UCSD-AML1 (cell line): ENCODE measurements around the gene NALF2.

Experiments
- DNase-seq: peaks from one replicate; lab custom pipeline; 2025; ENCODE audit not compliant: unreplicated experiment; lab: John Stamatoyannopoulos, UW

NALF2 gene

DNA sequence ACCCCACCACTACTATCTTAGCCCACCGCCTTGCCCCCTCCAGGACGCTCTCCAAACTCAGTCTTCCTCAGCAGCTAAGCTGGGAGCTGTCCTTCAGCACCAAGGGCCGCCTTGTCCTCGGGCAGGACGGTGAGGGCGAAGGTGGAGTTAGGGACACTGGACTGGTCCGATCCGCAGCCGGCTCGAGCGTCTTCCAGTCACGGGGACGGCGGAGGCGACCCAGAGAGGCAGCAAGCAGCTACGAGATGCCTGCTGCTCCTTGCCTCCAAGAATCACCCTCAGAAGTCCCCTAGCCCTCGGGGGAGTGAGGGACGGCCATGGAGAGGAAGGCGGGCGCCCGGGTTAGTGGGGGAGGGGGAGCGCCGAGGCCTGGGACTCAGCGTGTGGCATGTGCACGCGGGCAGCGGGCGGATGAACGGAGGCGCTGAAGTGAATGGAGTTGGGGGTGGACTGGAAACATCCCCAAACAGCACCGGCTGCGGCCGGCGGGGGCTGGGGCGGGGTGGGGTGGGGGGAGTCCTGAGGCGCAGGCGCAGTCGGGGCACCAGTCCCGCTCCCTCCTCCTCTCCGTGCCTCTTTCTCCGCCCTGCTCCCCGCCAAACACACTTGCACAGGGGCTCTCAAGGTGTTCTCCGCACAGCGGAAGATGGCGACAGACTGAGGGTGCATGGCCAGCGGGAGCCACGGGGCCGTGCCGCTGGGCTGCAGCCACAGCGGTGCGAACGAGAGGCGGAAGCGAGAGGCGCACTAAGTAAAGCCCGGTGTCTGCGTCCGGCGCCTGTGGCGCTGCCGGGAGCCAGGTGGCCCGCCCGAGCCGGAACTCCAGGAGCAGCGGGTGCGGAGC lies at the start of gene NALF2:
Gene NALF2 (plus strand): TSS at position 545 of the 844 bp plus-strand sequence. CDS start 957 bp downstream, outside the sequence.
- no peak for DNase-seq

GRCh38 chrX:69457756-69458155 lies 46.4 kb upstream of the NALF2 start:
- no peak for DNase-seq

- DNase-seq, result no peak
Measured at GRCh38 chrX:69466546-69466945, 37.6 kb upstream of the NALF2 start.

DNA sequence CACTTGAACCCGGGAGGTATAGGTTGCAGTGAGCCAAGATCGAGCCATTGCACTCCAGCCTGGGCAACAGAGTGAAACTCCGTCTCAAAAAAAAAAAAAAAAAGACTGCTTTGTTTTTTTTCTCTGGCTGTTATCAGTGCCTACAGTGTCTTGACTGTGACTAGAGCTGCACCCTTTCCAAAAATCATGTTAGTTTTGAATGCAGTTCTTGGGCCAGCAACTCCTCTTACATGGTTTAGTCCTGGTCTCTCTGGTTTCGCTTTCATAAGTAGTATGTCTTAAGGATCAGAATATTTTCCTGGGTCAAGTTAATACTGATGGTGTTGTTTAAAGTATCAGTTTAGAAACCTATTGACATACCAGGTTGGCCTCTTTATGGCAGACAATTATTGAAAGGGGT lies 34.2 kb upstream of the NALF2 start:
- DNase-seq, result no peak

DNA sequence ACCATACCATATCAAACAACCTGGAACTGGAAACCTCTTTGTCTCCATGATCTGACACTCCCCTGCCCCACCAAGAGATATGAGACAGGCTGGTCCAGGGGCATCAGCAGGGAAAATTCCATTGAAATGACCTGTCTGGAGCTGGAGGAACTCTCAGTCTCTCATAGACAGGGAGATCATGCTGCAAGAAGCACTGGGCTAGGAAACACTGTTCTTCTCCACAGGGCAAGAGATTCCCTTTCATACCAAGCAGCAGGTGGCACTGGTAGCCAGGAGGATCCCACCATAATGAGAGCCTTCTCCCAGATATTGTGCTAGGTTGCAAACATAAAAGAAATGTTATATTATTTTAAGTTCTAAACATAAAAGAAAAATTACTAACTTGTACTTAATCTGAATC lies 14.5 kb upstream of the NALF2 start:
- DNase-seq, result no peak

DNA sequence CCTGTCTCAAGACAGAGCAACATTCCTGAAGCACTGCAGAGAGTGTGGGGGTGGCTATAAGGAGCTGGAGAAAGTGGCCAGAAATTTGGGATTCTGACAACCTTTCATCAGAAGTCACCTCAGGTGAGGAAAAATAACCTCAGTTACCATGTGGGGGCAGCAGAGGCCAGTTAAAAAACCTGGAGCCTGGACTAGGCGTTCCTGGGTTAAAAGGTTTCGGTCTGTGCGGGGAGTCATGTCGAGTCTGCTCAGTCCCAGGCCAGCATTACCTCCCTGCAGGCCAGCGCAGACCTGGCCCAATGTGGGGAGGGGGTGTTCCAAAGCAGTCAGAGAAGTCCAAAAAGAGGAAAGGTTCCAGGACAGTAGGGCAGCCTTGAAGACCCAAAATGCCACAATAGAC lies 10.9 kb upstream of the NALF2 start:
- DNase-seq, result peak; percentile 30

- no peak for DNase-seq
Measured at GRCh38 chrX:69493766-69494165, 10.4 kb upstream of the NALF2 start.

DNA sequence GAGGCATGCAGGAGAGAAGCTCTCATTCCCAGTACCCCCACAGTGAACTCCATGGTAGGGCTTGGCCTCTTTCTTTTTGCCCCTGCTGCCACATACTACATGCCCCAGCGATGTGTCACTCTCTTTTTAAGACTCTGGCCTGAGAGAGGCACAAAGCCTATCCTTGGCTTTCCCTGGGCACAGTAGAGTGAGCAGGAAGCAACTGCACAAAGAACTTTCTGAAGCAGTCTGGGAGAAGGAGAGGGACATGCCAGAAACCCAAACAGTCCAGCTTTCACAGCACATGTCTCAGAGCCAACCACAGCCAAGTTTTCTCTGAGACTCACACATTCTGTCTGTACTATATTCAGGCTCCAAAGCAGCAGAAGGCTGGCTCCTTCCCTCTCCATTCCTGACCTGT lies 7.9 kb upstream of the NALF2 start:
- no peak for DNase-seq

DNA sequence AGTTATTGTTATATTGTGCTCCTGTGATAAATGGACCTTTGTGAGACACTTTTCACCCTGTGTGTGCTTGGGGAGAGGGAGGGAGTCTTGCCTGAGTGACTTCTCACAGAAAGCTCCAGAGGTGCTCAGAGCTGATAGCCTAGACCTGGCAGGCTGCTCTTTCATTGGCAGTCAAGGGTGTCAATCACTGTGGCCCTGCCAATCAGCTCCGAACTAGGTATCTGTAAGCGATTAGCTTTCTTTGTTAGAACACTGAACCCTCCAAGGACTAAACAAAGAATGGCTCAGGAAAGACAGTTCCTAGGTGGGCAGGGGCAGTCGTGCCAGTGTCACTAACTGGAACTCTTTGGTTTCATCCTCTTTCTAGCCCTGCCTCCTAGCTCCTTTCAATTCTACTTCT lies 2.7 kb upstream of the NALF2 start:
- no peak for DNase-seq

DNA sequence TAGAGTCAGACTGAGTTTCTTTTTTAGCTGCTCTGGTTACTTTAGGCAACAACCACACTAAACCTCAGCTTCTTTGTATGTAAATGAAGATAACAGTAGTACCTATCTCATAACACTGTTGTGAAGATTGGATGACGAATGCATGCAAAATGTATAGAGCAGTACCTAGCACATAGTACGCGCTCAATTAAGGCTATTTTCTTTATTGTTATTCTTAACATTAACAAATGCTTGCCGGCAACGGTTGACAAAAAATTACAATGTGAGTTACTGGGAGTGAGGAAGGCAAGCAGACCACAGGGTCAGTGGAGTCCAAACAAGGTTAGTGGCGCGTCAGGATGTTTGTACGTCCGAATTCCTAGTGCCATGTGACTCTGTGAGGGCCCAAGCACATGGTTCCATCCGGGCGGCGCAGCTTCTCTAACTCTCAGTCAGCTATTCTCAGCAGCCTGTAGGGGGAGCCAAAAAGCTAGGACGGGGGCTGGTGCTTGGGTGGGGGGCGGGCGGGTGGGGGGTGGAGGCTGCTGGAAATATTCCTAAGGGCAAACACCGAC lies 821 bp upstream of the NALF2 start:
- DNase-seq, result no peak

- DNase-seq, result no peak
Measured at GRCh38 chrX:69504626-69505612, 793 bp downstream of the NALF2 start.

GRCh38 chrX:69505772-69506616 lies 1.9 kb downstream of the NALF2 start:
- no peak for DNase-seq

- DNase-seq, result no peak
Measured at GRCh38 chrX:69506617-69507499, 2.7 kb downstream of the NALF2 start.

DNA sequence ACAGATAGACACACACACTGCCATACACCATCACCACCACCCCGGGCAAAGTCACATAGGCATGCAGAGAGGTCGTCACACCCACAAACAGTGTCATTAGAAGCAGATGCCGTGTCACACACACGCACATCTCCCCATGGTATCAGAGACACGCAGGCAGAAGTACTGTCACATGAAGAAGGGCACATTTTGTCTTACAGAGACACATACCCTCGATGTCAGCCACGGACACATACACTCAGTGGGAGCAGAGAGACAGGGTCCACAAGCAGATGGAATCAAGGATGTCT lies 3.3 kb downstream of the NALF2 start:
- DNase-seq, result no peak

DNA sequence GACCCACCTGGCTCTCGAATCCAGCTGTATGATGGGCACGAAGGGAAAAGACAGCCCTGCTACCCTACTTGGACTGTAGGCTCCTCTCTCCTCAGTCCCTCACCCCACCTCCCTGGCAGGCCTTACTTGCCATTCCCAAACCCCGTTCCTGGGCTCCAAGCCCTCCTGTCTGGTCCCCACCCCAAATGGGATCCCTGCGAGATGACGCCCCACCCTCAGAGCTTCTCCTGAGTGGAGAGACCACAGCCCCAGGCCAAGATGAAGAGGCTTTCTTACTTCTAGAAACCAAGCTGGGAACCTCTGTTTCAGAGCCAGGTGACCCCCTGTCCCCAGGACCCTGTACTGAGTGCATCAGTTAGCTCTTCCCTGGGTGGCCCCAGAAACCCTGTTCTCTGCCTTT lies 4.5 kb downstream of the NALF2 start:
- no peak for DNase-seq

- no peak for DNase-seq
Measured at GRCh38 chrX:69510137-69510715, 6.1 kb downstream of the NALF2 start.

DNA sequence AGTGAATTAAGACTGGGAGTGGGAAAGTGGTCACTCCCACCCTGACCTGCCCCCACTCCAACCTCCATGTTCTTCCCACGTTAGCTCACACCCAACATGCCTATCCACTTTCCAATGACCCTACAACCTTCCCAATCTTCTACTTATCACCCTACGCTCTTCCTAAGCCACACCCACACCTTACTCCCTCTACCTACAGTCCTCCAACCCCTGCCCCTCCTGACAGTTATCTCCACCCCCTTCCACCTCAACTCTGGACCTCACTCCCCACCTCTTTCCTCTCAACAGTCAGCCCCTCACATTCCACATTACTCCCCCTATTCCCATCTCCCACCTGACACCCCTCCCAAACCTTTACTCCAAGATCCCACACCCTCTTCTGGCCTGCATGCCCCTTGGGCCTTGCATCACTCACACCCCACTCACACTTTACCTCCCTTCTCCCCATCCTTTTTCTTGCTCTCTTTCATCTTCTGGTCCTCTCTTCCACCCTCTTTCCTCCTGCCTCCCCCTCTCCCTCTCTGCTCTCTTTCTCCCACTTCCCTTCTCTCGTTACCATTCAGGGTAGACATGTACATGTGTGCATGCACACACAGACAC lies 6.9 kb downstream of the NALF2 start:
- no peak for DNase-seq

- DNase-seq, result no peak
Measured at GRCh38 chrX:69522052-69522451, 17.9 kb downstream of the NALF2 start.

GRCh38 chrX:69523314-69523713 lies 19.2 kb downstream of the NALF2 start:
- DNase-seq, result no peak
